ENCODE results near the gene LY6G6F. TPM values are rescaled to one million over a fixed set of nuclear protein-coding genes. Genes with fewer than 3 reads are reported as not detected.
"Not testable (repeated sequence)": the region's sequence is repeated elsewhere in the genome, so short reads cannot be mapped to it uniquely, and the experiment has no call there.

Gene LY6G6F
- total and polyA plus RNA-seq, 2 of the 13 experiments (the other 11 are each of a cell fraction or from before 2014, with no cell fraction given), result not detected

- H3K79me2 ChIP-seq (ENCODE audit: insufficient read depth, low read length); DNase-seq (ENCODE audit: low spot score); ATAC-seq; H3K36me3 ChIP-seq (replicated peaks in 1 of 2; ENCODE audit: control insufficient read depth in 1 of 2, insufficient read depth in 2 of 2, low read length in 2 of 2); H3K4me2 ChIP-seq (ENCODE audit: low read depth, low read length); H3K9me3 ChIP-seq (ENCODE audit: low read length); in situ Hi-C loops (cut with HindIII; ENCODE audit: extremely low pct_ligation_motif_present, low pct_unique_long_range_greater_than_20kb); CTCF ChIA-PET (ENCODE audit: low intra/inter-chr PET ratio, low total read pairs); H3K4me3 ChIP-seq (replicated peaks in 1 of 3; ENCODE audit: insufficient read depth in 1 of 3, low read depth in 2 of 3, low read length in 3 of 3); H3K9ac ChIP-seq (ENCODE audit: insufficient read depth, low read depth, low read length); FAIRE-seq; H2AFZ ChIP-seq (ENCODE audit: low read length); H3K27ac ChIP-seq (ENCODE audit: extremely low read length, insufficient read depth, low read length); intact Hi-C loops (cut with micrococcal nuclease; ENCODE audit: unreplicated experiment); BruUV-seq (replicated peaks); H4K20me1 ChIP-seq (ENCODE audit: insufficient read depth, low read length): not testable (repeated sequence)
- 25% methylated on average over 11 of the region's 11 CpGs for WGBS (ENCODE audit: low lambda C conversion rate)
- Histone ChIP-seq H3K4me1 (ENCODE audit: insufficient read depth, low read length) (peaks cover 21% of the 10 kb centered on the region), H3K27me3 (ENCODE audit: control insufficient read depth in 1 of 2, insufficient read depth in 2 of 2, low read length in 2 of 2) (peaks cover 9 to 36% of the 10 kb centered on the region in 2 experiments; a peak in 3 of 5 replicates)
- peak; percentile 64 for TF ChIP-seq CEBPG (CRISPR knock-in tag; IDR thresholded peaks at IDR 0.05)
- TF ChIP-seq, protein P1, sequence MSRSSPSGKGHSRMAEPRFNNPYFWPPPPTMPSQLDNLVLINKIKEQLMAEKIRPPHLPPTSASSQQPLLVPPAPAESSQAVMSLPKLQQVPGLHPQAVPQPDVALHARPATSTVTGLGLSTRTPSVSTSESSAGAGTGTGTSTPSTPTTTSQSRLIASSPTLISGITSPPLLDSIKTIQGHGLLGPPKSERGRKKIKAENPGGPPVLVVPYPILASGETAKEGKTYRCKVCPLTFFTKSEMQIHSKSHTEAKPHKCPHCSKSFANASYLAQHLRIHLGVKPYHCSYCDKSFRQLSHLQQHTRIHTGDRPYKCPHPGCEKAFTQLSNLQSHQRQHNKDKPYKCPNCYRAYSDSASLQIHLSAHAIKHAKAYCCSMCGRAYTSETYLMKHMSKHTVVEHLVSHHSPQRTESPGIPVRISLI (CRISPR knock-in tag; IDR thresholded peaks at IDR 0.05; ENCODE audit: borderline replicate concordance), result peak; percentile 71; the same call in 1 of the 2 replicates
- 0 out of 2 replicates have a peak, but pooled peaks have one; percentile 57 for TF ChIP-seq ZNF770 (CRISPR knock-in tag; IDR thresholded peaks at IDR 0.05)
- TF ChIP-seq ZNF292 (CRISPR knock-in tag; IDR thresholded peaks at IDR 0.05; ENCODE audit: borderline replicate concordance, low read depth), result 0 out of 2 replicates have a peak, but pooled peaks have one; percentile 32
- POLR2A ChIA-PET, result interaction anchor here (1.1 kb wide), 1 partner anchor 57 kb away, joined by 4 read pairs; no protein-coding TSS in a partner anchor
Observed at GRCh38 chr6:31709157-31709556, 2.5 kb downstream of the LY6G6F start.
